Keratinocyte (primary cell): ENCODE measurements around the gene VTI1A. TPM values are rescaled to one million over a fixed set of nuclear protein-coding genes. Genes with fewer than 3 reads are reported as not detected.

Experiments
- DNase-seq: peaks from one replicate; pipeline ENCODE4 v3.0.0-alpha.2; 2011; ENCODE audit warnings: low read depth, missing footprints, low spot score
- FAIRE-seq: peaks from 2 replicates; lab custom pipeline; 2011; peaks lifted over from hg19 to GRCh38; lab: Jason Lieb, UNC
- H2AFZ ChIP-seq: 2 replicates; pipeline ENCODE4 v1.6.0; 2012; ENCODE audit warnings: low read length, control low read depth, inconsistent platforms; ENCODE audit not compliant: control insufficient read depth
- H3K27ac ChIP-seq: 2 replicates; pipeline ENCODE4 v1.5.1; 2011; ENCODE audit warnings: low read length; ENCODE audit not compliant: control insufficient read depth, insufficient read depth
- H3K27me3 ChIP-seq: 3 replicates; pipeline ENCODE4 v1.6.0; 2011; ENCODE audit warnings: low read length; ENCODE audit not compliant: control insufficient read depth, insufficient read depth; ENCODE audit errors: extremely low read depth
- H3K36me3 ChIP-seq, 2 experiments: 2 replicates in 1 of 2; 3 replicates in 1 of 2; pipeline ENCODE4 v1.5.1; 2011; ENCODE audit warnings: low read length in 2 of 2, mild to moderate bottlenecking in 1 of 2; ENCODE audit not compliant: control insufficient read depth in 2 of 2, insufficient read depth in 2 of 2; ENCODE audit errors: extremely low read depth in 1 of 2
- H3K4me1 ChIP-seq: 3 replicates; pipeline ENCODE4 v1.5.1; 2011; ENCODE audit warnings: low read length; ENCODE audit not compliant: control insufficient read depth, insufficient read depth; ENCODE audit errors: extremely low read depth
- H3K4me2 ChIP-seq: 3 replicates; pipeline ENCODE4 v1.6.0; 2011; ENCODE audit warnings: low read depth, low read length; ENCODE audit not compliant: control insufficient read depth, insufficient read depth; ENCODE audit errors: extremely low read depth
- H3K4me3 ChIP-seq, 3 experiments: fragments of 200-600 bp in 1 of 3; sonication (generic) in 1 of 3; 2 replicates in 2 of 3; 3 replicates in 1 of 3; pipeline ENCODE4 v1.5.1; 2011 to 2016; ENCODE audit warnings: low read length in 3 of 3, mild to moderate bottlenecking in 3 of 3, control low read depth in 2 of 3, inconsistent platforms in 1 of 3, low read depth in 1 of 3, mixed read lengths in 1 of 3, mixed run types in 1 of 3, moderate library complexity in 1 of 3; ENCODE audit not compliant: control insufficient read depth in 2 of 3, insufficient read depth in 2 of 3; ENCODE audit errors: extremely low read depth in 1 of 3
- H3K79me2 ChIP-seq: 2 replicates; pipeline ENCODE4 v1.6.0; 2012; ENCODE audit warnings: low read length; ENCODE audit not compliant: control insufficient read depth, insufficient read depth
- H3K9ac ChIP-seq: 3 replicates; pipeline ENCODE4 v1.6.0; 2011; ENCODE audit warnings: low read length; ENCODE audit not compliant: control insufficient read depth, insufficient read depth; ENCODE audit errors: extremely low read depth
- H3K9me1 ChIP-seq: 3 replicates; pipeline ENCODE4 v1.6.0; 2011; ENCODE audit warnings: low read length; ENCODE audit not compliant: control insufficient read depth, insufficient read depth; ENCODE audit errors: extremely low read depth
- H3K9me3 ChIP-seq: 2 replicates; pipeline ENCODE4 v1.5.1; 2012; ENCODE audit warnings: low read depth, low read length; ENCODE audit not compliant: control insufficient read depth
- H4K20me1 ChIP-seq: 3 replicates; pipeline ENCODE4 v1.6.0; 2011; ENCODE audit warnings: low read length; ENCODE audit not compliant: control insufficient read depth, insufficient read depth; ENCODE audit errors: extremely low read depth
- CTCF ChIP-seq, 3 experiments: IDR thresholded peaks in 1 of 3; conservative IDR thresholded peaks in 1 of 3; optimal IDR thresholded peaks in 1 of 3; 2 replicates in 2 of 3; 3 replicates in 1 of 3; pipeline versions ENCODE3 to v1.5.1; 2011; ENCODE audit warnings: low read length in 3 of 3, mild to moderate bottlenecking in 3 of 3, moderate library complexity in 2 of 3, control low read depth in 1 of 3, inconsistent platforms in 1 of 3; ENCODE audit not compliant: insufficient read depth in 2 of 3; ENCODE audit errors: extremely low read depth in 1 of 3
- EZH2 ChIP-seq: IDR thresholded peaks from one replicate; pipeline ENCODE4 v1.6.1; 2012; ENCODE audit warnings: inconsistent platforms, mild to moderate bottlenecking, low read length, moderate library complexity
- dilution Hi-C: fragments of 300-500 bp; cut with MboI; formaldehyde crosslinking; loops from one replicate; pipeline ENCODE4 v1.7.0; 2020; ENCODE audit warnings: low sequenced_read_pairs; ENCODE audit not compliant: extremely low pct_ligation_motif_present
- polyA plus RNA-seq, 5 experiments: library from polyadenylated mRNA; depleted of rRNA in 3 of 5; stranded (reverse) in 3 of 5; stranded (forward) in 1 of 5; unstranded in 1 of 5; fragments of >200 nt; gene quantifications; 1 replicate in 1 of 5; 2 replicates in 3 of 5; 3 replicates in 1 of 5; pipeline versions ENCODE4 v1.2.1 to v1.2.3, GENCODE V29; 2011 to 2012; ENCODE audit warnings: missing spikeins in 2 of 5, low read depth in 1 of 5, low replicate concordance in 1 of 5

Gene VTI1A
- polyA plus RNA-seq, 1 donor (not counting 4 experiments of a cell fraction or from before 2014, with no cell fraction given): 18.5 TPM

- Histone ChIP-seq H3K36me3 (no peaks in the 10 kb centered on the region), H3K79me2 (no peaks in the 10 kb centered on the region), H3K9me3 (no peaks in the 10 kb centered on the region), H3K27ac (no peak overlapping the region), H3K4me1 (peaks cover 6% of the 10 kb centered on the region), H3K27me3 (no peaks in the 10 kb centered on the region), H3K4me2 (no peak overlapping the region), H2AFZ (no peak overlapping the region), H4K20me1 (no peaks in the 10 kb centered on the region), H3K9me1 (no peaks in the 10 kb centered on the region), H3K4me3 (no peak overlapping the region), H3K9ac (no peak overlapping the region)
- dilution Hi-C loops: no loop called here
- TF ChIP-seq CTCF (optimal IDR thresholded peaks at IDR 0.05 in 1 of 3, IDR thresholded peaks at IDR 0.05 in 1 of 3, conservative IDR thresholded peaks at IDR 0.05 in 1 of 3; ENCODE audit: extremely low read depth in 1 of 3, insufficient read depth in 2 of 3, low read length in 3 of 3) (no peak), EZH2 (no peak)
- FAIRE-seq: no peak
- no peak for DNase-seq
Measured at GRCh38 chr10:112821038-112821437, 374.0 kb downstream of the VTI1A start.

GRCh38 chr10:112821663-112822062 is 374.6 kb downstream of the VTI1A start:
- H3K9ac ChIP-seq: no peak overlapping the region
- no peak for FAIRE-seq
- H3K4me1 ChIP-seq: peaks cover 10% of the 10 kb centered on the region
- no peak overlapping the region for H3K4me3 ChIP-seq
- H3K4me2 ChIP-seq: no peak overlapping the region
- no peaks in the 10 kb centered on the region for H3K27me3 ChIP-seq
- no peak for DNase-seq
- TF ChIP-seq CTCF (optimal IDR thresholded peaks at IDR 0.05 in 1 of 3, IDR thresholded peaks at IDR 0.05 in 1 of 3, conservative IDR thresholded peaks at IDR 0.05 in 1 of 3; ENCODE audit: extremely low read depth in 1 of 3, insufficient read depth in 2 of 3, low read length in 3 of 3) (no peak), EZH2 (no peak)
- no peaks in the 10 kb centered on the region for H3K9me1 ChIP-seq
- H3K27ac ChIP-seq: no peak overlapping the region
- H3K9me3 ChIP-seq: no peaks in the 10 kb centered on the region
- dilution Hi-C loops: no loop called here
- H3K79me2 ChIP-seq: no peaks in the 10 kb centered on the region
- H2AFZ ChIP-seq: no peak overlapping the region
- no peaks in the 10 kb centered on the region for H3K36me3 ChIP-seq
- no peaks in the 10 kb centered on the region for H4K20me1 ChIP-seq
